ENCODE measurements around the gene CFAP61.

GRCh38 chr20:20102716-20103258 is 50.5 kb downstream of the CFAP61 start:
- TF ChIP-seq POLR2A (IDR thresholded peaks at IDR 0.05; ENCODE audit: extremely low read depth, insufficient read length) (no peak), CTCF (IDR thresholded peaks at IDR 0.05; ENCODE audit: low read depth, low read length) (no peak)

All from NB4 (cell line).